HG02623 (cell line): ENCODE results near the gene CRIP1.

Experiments used
- ATAC-seq: cut with Tn5 transposase; IDR thresholded peaks from one replicate; pipeline ENCODE4 v1.9.1; 2021; ENCODE audit warnings: moderate library complexity; ENCODE audit not compliant: unreplicated experiment

CRIP1 gene

GRCh38 chr14:105469456-105470349, 17.0 kb upstream of the CRIP1 start:
- no peak for ATAC-seq

GRCh38 chr14:105470350-105471296, 16.1 kb upstream of the CRIP1 start:
- ATAC-seq: no peak

- no peak for ATAC-seq
Measured at GRCh38 chr14:105471297-105471821, 15.3 kb upstream of the CRIP1 start.

- no peak for ATAC-seq
Measured at GRCh38 chr14:105471823-105472485, 14.7 kb upstream of the CRIP1 start.

- ATAC-seq: no peak
Measured at GRCh38 chr14:105472486-105472991, 14.1 kb upstream of the CRIP1 start.

- ATAC-seq: no peak
Measured at GRCh38 chr14:105473033-105473676, 13.5 kb upstream of the CRIP1 start.

- ATAC-seq: no peak
Measured at GRCh38 chr14:105473677-105474482, 12.8 kb upstream of the CRIP1 start.

- no peak for ATAC-seq
Measured at GRCh38 chr14:105474483-105475268, 12.0 kb upstream of the CRIP1 start, which contains the start of gene CRIP2. TSS of gene CRIP2 (plus strand) at chr14:105474821. CDS start at chr14:105474863, 42 bp downstream.

- no peak for ATAC-seq
Measured at GRCh38 chr14:105475269-105476096, 11.2 kb upstream of the CRIP1 start.

GRCh38 chr14:105476097-105476830, 10.4 kb upstream of the CRIP1 start:
- ATAC-seq: no peak

GRCh38 chr14:105476831-105477659, 9.6 kb upstream of the CRIP1 start:
- ATAC-seq: no peak

GRCh38 chr14:105477660-105478397, 8.9 kb upstream of the CRIP1 start:
- ATAC-seq: no peak

GRCh38 chr14:105478398-105479251, 8.1 kb upstream of the CRIP1 start:
- no peak for ATAC-seq

GRCh38 chr14:105479431-105480158, 7.1 kb upstream of the CRIP1 start:
- no peak for ATAC-seq
